Measurements from ENCODE around the gene TMEM125.

GRCh38 chr1:43232482-43232881 is 37.3 kb upstream of the TMEM125 start:
- no peak for TF ChIP-seq CTCF (IDR thresholded peaks at IDR 0.05; ENCODE audit: low read length)
- no peak for TF ChIP-seq EZH2 (IDR thresholded peaks at IDR 0.05; ENCODE audit: borderline replicate concordance, low read length)

Data from OCI-LY1 (cell line).